GM19035 (cell line): Measurements from ENCODE around the gene EPN1.

ENCODE experiments used
- ATAC-seq: cut with Tn5 transposase; IDR thresholded peaks from one replicate; pipeline ENCODE4 v1.9.1; 2021; ENCODE audit not compliant: unreplicated experiment

The EPN1 gene

GRCh38 chr19:55674841-55675660 lies at the start of gene EPN1:
EPN1 (plus strand) TSS chr19:55675226; CDS start chr19:55678628, 3,402 bp downstream.
- peak; percentile 63 for ATAC-seq

- ATAC-seq, result no peak
Observed at GRCh38 chr19:55626350-55626749, 48.7 kb upstream of the EPN1 start.

DNA sequence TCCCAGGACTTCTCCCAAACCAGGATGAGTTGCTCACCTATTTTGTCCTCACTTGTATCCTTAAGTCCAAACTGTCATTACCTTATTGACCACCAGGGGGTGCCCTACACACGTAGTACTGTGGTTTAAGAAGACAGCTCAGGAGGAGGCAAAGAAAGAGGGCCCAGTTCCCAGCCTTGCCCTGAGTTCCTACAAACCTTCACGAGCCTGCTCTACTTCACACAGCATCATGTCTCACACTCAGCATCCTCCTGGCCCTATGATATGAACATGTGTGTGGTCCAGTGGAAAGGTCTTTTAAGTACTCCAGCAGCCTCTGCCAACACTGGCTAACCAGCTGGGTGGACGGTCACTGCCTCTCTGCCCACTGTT lies 42.6 kb upstream of the EPN1 start:
- no peak for ATAC-seq

DNA sequence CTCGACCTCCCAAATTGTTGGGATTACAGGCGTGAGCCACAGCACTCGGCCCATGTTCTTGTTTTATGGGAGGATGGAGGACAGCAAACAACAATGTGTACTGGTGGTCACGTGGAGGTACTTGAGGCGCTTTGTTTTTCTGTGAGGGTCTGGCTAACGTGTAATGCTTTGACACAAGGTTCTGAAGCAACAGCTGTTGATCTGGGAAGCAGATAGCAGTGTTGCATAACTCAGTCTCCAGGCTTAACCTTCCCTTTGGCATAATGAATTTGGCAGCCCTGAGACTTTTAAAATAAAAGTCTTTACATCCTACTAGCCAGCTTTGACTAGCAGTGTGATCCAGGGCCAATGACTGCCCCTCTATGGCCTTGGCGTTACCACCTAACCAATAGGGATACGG lies 41.2 kb upstream of the EPN1 start:
- no peak for ATAC-seq

DNA sequence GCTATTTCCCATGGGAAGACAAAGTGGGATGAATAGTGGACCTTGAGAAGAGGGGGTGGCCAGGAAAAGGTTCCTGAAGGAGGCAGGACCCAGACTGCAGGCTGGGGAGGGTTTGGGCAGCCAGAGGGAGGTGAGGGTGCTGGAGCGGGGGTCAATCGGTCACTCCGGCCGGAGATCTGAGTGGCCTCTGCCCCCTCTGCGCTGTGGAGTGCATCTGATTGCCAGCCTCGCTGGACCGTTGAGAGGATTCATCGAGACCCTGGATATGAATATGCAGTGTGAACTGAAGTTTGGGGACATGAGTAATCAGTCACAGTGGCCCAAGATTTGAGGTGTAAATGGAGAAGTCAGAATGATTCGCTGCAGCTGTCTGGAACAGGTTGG lies 39.7 kb upstream of the EPN1 start:
- no peak for ATAC-seq

- ATAC-seq, result no peak
Observed at GRCh38 chr19:55635856-55636440, 39.1 kb upstream of the EPN1 start.

- ATAC-seq, result no peak
Observed at GRCh38 chr19:55636723-55637122, 38.3 kb upstream of the EPN1 start.

DNA sequence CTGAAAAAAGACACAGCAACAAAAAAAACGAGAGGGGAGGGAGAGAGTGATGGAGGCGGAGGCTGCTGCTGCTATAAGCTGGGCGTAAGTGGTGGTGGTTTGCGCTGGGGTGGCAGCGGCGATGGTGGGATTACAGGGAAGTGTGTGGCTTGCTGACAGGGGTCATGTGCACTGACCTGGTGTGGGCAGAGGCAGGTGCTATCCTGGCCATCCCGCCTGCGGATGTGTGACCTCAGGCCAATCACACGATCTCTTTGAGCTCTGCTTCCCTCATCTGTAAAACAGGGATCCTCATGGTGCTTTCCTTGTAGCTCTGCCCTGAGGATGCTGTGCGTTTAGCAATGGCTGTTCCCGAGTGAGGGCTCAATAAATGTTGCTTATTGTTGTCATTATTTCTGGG lies 37.5 kb upstream of the EPN1 start:
- ATAC-seq, result no peak

DNA sequence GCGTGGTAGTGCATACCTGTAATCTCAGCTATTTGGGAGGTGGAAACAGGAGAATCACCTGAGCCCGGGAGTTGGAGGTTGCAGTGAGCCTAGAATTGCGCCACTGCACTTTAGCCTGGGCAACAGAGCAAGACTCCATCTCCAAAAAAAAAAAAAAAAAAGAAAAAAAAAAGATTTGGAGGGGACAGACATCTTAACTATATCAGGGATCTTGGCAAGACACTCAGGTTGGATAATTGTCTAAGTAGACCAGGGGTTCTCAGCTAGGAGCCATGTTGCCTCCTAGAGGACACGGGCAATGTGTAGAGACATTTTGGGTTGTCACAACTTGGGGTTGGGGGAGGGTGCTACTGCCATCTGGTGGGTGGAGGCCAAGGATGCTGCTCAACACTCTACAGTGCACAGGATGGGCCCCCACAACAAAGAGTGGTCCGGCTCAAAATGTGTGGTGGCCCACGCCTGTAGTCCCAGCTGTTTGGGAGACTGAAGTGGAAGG lies 36.1 kb upstream of the EPN1 start:
- no peak for ATAC-seq

DNA sequence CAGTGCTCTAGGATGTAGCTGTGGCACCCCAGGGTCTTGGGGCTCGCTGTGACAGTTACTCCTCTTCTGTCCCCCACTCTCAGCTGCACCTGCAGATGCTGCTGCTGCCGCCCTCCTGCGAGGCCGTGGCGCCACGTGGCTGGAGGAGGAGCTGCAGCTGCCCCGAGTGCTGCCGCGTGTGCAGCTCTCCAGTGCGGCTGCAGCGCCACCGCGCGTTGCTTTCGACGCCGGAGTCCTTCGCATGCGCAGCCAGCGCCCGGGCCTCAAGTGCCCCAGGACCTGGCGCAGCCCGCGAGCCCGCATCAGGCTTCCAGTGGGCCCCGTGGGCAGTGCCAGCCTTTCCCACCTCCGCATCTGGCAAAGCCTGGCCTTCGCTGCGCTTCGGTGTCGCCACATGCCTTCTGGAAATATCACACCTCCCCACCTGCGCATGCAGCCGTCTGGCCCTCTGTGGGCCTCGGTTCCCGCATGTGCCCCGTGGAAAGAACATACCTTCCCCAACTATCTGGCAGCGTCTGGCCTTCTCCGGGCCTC lies 34.9 kb upstream of the EPN1 start:
- ATAC-seq, result peak; percentile 12

- ATAC-seq, result peak; percentile 38
Observed at GRCh38 chr19:55640577-55641425, 34.2 kb upstream of the EPN1 start, which contains the start of gene ZNF580. ZNF580 (plus strand) TSS chr19:55641002; CDS start chr19:55642509, 1,507 bp downstream.

GRCh38 chr19:55641426-55642152 lies 33.4 kb upstream of the EPN1 start:
- ATAC-seq, result no peak

- ATAC-seq, result no peak
Observed at GRCh38 chr19:55642153-55643002, 32.6 kb upstream of the EPN1 start.

GRCh38 chr19:55643003-55643886 lies 31.8 kb upstream of the EPN1 start, which contains the start of gene ZNF581:
ZNF581 (plus strand) TSS chr19:55643649; CDS start chr19:55644572, 923 bp downstream.
- peak; percentile 33 for ATAC-seq

DNA sequence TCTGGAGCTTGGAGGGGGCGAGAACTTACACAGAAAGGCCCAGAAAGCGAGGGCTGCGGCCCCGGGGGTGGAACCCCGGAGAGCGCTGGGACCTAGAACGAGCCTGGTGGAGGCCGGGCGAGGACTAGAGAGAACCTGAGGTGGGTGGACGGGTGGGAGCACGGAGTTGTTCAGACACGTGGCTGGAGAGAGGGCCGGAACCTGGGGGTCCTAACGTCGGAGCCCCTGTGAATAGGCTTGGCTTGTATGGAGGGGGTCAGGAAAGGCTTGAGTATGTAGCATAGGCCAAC lies 31.2 kb upstream of the EPN1 start:
- ATAC-seq, result no peak

GRCh38 chr19:55644191-55644833 lies 30.7 kb upstream of the EPN1 start:
- no peak for ATAC-seq

DNA sequence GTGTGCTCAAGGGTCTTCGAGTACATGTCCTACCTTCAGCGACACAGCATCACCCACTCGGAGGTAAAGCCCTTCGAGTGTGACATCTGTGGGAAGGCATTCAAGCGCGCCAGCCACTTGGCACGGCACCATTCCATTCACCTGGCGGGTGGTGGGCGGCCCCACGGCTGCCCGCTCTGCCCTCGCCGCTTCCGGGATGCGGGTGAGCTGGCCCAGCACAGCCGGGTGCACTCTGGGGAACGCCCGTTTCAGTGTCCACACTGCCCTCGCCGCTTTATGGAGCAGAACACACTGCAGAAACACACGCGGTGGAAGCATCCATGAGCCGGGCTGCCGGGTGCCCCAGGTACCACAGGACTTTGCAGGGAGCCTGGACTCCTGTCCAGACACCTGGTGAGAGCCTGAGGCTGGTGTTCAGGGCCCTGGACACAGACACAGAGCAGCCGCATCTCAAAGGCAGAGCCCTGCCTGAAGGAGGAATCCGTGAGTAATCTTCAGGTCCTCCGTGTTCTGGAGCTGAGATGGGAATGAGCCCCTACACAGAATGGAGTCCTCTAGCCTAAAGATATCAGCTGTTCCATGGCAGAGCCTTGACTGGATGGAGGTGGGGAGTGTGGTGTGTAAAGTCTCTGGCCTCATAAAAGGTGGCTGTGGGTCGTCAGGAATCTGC lies 30.0 kb upstream of the EPN1 start:
- ATAC-seq, result no peak

GRCh38 chr19:55645512-55645881 lies 29.5 kb upstream of the EPN1 start:
- ATAC-seq, result no peak
